Right atrium auricular region (tissue), 2 donors: ENCODE results near the gene CSN1S1. TPM values are rescaled to one million over a fixed set of nuclear protein-coding genes. Genes with fewer than 3 reads are reported as not detected.

ENCODE experiments used
- DNase-seq: peaks from one replicate; pipeline ENCODE4 v3.0.0-alpha.2; 2019; ENCODE audit warnings: low spot score
- H3K27ac ChIP-seq, 2 donors: fragments of 200-600 bp; sonication (generic); 1 replicate in 1 of 2; 2 replicates in 1 of 2; pipeline ENCODE4 v1.5.1; 2016 to 2019
- H3K27me3 ChIP-seq, 2 donors: fragments of 200-600 bp; sonication (generic); one replicate each; pipeline versions ENCODE4 v1.5.1 to v1.6.0; 2017 to 2019
- H3K36me3 ChIP-seq: fragments of 200-600 bp; sonication (generic); one replicate; pipeline ENCODE4 v1.5.1; 2016
- H3K4me1 ChIP-seq, 2 donors: fragments of 200-600 bp; sonication (generic); one replicate each; pipeline versions ENCODE4 v1.5.1 to v1.6.0; 2017 to 2019
- H3K4me3 ChIP-seq, 2 donors: fragments of 200-600 bp; sonication (generic); 1 replicate in 1 of 2; 2 replicates in 1 of 2; pipeline ENCODE4 v1.5.1; 2017 to 2019; ENCODE audit warnings: mild to moderate bottlenecking in 1 of 2, moderate library complexity in 1 of 2
- H3K9me3 ChIP-seq, 2 donors: fragments of 200-600 bp; sonication (generic); one replicate each; pipeline ENCODE4 v1.5.1; 2019
- total RNA-seq, 2 donors: library from RNA; depleted of rRNA; stranded (reverse); fragments of >200 nt; gene quantifications; one replicate each; pipeline ENCODE4 v1.1.0, GENCODE V29; 2016
- TF ChIP-seq, protein P1 (sequence below), 2 donors: fragments of 200-600 bp; sonication (generic); IDR thresholded peaks; one replicate each; pipeline ENCODE4 v1.5.1; 2019; ENCODE audit warnings: antibody characterized with exemption in 2 of 2

Gene CSN1S1
- total RNA-seq, 2 donors from 2014 or later = not detected

DNA sequence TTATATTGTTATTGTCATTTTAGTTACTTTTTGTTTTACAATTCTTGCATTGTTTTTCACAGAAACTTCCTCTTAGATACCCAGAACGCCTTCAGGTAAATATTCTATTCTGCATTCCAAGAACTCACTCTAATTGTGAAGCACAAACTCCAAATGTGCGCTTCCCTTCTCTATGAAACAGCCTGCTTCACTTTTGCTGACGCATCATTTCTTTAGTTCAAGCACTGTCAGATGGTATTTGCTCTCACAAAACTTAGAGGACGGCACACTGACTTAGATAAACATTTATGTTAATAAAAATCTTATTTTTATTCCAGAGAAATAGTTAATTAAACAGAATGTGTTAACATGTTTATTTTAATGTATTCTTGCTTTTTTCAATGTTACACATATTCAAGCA lies 3.3 kb downstream of the CSN1S1 start:
- H3K27me3 ChIP-seq = no peaks in the 10 kb centered on the region
- H3K4me1 ChIP-seq = no peaks in the 10 kb centered on the region
- TF ChIP-seq, protein P1, sequence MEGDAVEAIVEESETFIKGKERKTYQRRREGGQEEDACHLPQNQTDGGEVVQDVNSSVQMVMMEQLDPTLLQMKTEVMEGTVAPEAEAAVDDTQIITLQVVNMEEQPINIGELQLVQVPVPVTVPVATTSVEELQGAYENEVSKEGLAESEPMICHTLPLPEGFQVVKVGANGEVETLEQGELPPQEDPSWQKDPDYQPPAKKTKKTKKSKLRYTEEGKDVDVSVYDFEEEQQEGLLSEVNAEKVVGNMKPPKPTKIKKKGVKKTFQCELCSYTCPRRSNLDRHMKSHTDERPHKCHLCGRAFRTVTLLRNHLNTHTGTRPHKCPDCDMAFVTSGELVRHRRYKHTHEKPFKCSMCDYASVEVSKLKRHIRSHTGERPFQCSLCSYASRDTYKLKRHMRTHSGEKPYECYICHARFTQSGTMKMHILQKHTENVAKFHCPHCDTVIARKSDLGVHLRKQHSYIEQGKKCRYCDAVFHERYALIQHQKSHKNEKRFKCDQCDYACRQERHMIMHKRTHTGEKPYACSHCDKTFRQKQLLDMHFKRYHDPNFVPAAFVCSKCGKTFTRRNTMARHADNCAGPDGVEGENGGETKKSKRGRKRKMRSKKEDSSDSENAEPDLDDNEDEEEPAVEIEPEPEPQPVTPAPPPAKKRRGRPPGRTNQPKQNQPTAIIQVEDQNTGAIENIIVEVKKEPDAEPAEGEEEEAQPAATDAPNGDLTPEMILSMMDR (IDR thresholded peaks at IDR 0.05) = no peak
- DNase-seq = no peak
- no peak overlapping the region for H3K4me3 ChIP-seq
- no peaks in the 10 kb centered on the region for H3K9me3 ChIP-seq
- H3K36me3 ChIP-seq = no peaks in the 10 kb centered on the region
- no peak overlapping the region for H3K27ac ChIP-seq

DNA sequence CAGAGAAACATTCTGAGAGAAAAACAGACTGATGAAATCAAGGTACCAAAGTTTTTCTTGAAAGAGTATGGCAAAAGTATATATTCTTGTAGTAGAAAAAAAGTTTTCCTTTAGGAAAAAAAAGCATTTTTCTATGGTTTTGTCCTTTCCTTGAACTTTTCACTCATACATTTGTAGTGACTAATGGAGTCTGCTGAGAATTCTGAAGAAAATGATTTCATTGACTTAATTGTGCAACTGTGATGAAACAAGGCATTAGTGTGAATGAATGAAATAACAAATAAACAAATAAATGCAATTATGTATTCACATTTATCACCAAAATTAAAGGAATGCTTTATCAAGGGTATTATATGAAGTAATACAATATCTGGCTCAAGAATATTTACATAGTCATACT lies 5.7 kb downstream of the CSN1S1 start:
- no peaks in the 10 kb centered on the region for H3K4me1 ChIP-seq
- H3K36me3 ChIP-seq = no peaks in the 10 kb centered on the region
- TF ChIP-seq, protein P1 (IDR thresholded peaks at IDR 0.05) = no peak
- H3K9me3 ChIP-seq = no peaks in the 10 kb centered on the region
- DNase-seq = no peak
- H3K4me3 ChIP-seq = no peak overlapping the region
- H3K27ac ChIP-seq = no peak overlapping the region
- H3K27me3 ChIP-seq = no peaks in the 10 kb centered on the region

DNA sequence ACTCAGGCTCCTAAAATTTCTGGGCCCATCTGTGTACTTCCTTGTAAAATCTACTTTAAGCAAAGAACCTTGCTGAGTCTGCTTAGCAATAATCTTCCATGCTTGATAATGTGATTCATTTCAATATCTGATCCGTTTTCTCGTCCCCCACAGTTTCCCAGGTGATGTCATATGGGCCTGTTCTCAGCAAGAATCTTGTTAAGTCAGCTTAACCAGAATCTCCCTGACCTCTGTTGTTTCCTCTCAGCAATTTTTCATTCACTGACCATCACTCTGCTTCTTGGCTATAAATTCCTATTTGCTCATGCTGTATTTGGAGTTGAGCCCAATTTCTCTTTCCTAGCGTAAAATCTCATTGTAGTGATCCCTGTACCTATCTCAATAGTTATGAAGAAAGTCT lies 20.7 kb downstream of the CSN1S1 start:
- H3K4me3 ChIP-seq = no peak overlapping the region
- TF ChIP-seq, protein P1 (IDR thresholded peaks at IDR 0.05) = no peak
- H3K36me3 ChIP-seq = no peaks in the 10 kb centered on the region
- DNase-seq = no peak
- no peaks in the 10 kb centered on the region for H3K9me3 ChIP-seq
- H3K27ac ChIP-seq = no peak overlapping the region
- no peaks in the 10 kb centered on the region for H3K27me3 ChIP-seq
- no peaks in the 10 kb centered on the region for H3K4me1 ChIP-seq

DNA sequence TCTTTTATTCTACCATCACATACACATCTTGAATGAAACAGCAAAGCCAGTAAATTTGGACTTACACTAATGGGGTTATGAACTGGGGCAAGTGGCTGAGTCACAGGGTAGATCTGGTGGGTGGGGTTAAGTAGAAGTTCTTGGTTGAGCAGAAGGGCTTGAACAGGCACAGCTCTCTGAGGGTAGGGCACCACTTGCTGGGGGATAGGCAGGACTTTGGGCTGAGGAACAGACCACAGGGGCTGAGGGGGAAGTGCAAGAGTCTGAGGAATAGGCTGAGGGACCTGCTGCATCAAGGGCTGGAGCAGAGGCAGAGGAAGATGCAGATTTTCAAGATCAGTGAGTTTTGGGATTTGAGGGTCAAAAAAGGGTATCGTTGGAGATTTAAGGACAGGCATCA lies 26.3 kb downstream of the CSN1S1 start:
- H3K27ac ChIP-seq = no peak overlapping the region
- H3K27me3 ChIP-seq = no peaks in the 10 kb centered on the region
- H3K36me3 ChIP-seq = no peaks in the 10 kb centered on the region
- TF ChIP-seq, protein P1 (IDR thresholded peaks at IDR 0.05) = no peak
- no peaks in the 10 kb centered on the region for H3K9me3 ChIP-seq
- H3K4me3 ChIP-seq = no peak overlapping the region
- DNase-seq = no peak
- no peaks in the 10 kb centered on the region for H3K4me1 ChIP-seq

DNA sequence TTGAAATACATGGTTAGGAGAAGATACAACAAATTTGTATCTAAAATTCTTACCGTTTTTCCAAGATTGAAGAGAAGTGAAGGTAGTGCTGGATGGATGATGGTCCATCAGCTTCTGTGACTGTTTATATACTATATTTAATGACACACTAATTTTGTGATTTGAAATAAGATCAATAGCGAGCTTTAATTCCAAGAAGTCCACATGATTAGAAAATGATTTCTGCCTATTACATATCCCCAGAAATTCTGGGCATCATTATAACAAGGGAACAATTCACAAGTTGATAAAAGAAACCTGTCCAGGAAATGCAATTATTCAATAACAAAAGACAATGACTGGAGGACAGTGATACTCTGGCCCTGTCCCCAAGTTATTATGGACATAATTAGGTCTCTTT lies 34.8 kb downstream of the CSN1S1 start, which contains the start of gene CSN2:
TSS of gene CSN2 (minus strand) at position 101 of the 400 bp plus-strand sequence. CDS start 4,733 bp downstream, outside the sequence.
- Histone ChIP-seq H3K27ac (no peak within 1 kb of the TSS), H3K36me3 (no peaks in the 10 kb centered on the region), H3K9me3 (no peaks in the 10 kb centered on the region), H3K4me1 (no peaks in the 10 kb centered on the region), H3K27me3 (no peaks in the 10 kb centered on the region), H3K4me3 (no peak within 1 kb of the TSS)
- no peak for DNase-seq
- TF ChIP-seq, protein P1 (IDR thresholded peaks at IDR 0.05) = no peak

DNA sequence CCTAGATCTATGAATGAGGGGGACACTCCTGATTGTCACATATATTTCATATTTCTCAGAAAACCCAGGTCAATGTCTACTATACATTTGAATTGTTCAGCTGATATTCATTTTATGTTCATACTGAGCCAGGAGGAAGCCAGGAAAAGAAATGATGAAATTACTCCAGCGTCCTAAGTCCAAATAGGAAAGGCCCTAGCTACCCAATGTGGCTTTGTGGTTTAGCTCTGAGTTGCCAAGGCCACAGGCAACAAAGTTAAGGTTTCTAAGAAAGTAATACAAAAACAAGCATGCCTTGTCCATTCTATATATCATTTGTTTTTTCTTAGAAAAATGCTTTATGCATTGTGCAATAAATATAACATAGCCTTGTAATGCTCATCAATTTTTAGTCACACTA lies 39.2 kb downstream of the CSN1S1 start:
- Histone ChIP-seq H3K9me3 (no peaks in the 10 kb centered on the region), H3K4me1 (no peaks in the 10 kb centered on the region), H3K27me3 (no peaks in the 10 kb centered on the region), H3K27ac (no peak overlapping the region), H3K4me3 (no peak overlapping the region), H3K36me3 (no peaks in the 10 kb centered on the region)
- no peak for DNase-seq
- TF ChIP-seq, protein P1 (IDR thresholded peaks at IDR 0.05) = no peak
